Activated B cell treated with CpG ODN at 0.5 μM for 24 hours (primary cell): ENCODE results near the gene PACRGL. TPM values are rescaled to one million over a fixed set of nuclear protein-coding genes. Genes with fewer than 3 reads are reported as not detected.

ENCODE experiments used
- ATAC-seq: fragments of 200-7000 bp; cut with Tn5 transposase; one replicate; pipeline ENCODE4 v1.10.0; 2021; ENCODE audit warnings: low read depth, mild to moderate bottlenecking, moderate library complexity
- CTCF ChIA-PET: fragments of 350-600 bp; sonication (Branson Sonifier 250); formaldehyde crosslinking; loops from one replicate; lab custom pipeline; 2021; ENCODE audit warnings: antibody characterized with exemption; lab: Charles Lee
- POLR2A ChIA-PET: fragments of 350-600 bp; sonication (Branson Sonifier 250); formaldehyde crosslinking; loops from one replicate; lab custom pipeline; 2021; ENCODE audit warnings: antibody characterized with exemption; lab: Charles Lee
- DNase-seq: peaks from one replicate; pipeline ENCODE4 v3.0.0; 2022
- H3K27ac Mint-ChIP-seq: one replicate; pipeline ENCODE4 v1.8.0; 2020; ENCODE audit warnings: mixed read lengths
- H3K27me3 Mint-ChIP-seq: one replicate; pipeline ENCODE4 v1.8.0; 2021; ENCODE audit warnings: mixed read lengths
- H3K36me3 Mint-ChIP-seq: one replicate; pipeline ENCODE4 v1.8.0; 2021; ENCODE audit warnings: low read depth, mixed read lengths
- H3K4me1 Mint-ChIP-seq: one replicate; pipeline ENCODE4 v1.8.0; 2021; ENCODE audit warnings: mixed read lengths
- H3K4me3 Mint-ChIP-seq: one replicate; pipeline ENCODE4 v1.8.0; 2020; ENCODE audit warnings: mild to moderate bottlenecking, mixed read lengths
- H3K9me3 Mint-ChIP-seq: one replicate; pipeline ENCODE4 v1.8.0; 2020; ENCODE audit warnings: mixed read lengths
- intact Hi-C: fragments of 100-400 bp; cut with micrococcal nuclease; formaldehyde crosslinking; loops from one replicate; pipeline ENCODE4 v1.15.1; 2024
- total RNA-seq: library from RNA; stranded (reverse); gene quantifications from 2 replicates; pipeline ENCODE4 v1.2.3, GENCODE V29; 2022
- TF ChIP-seq, protein P1 (sequence below): fragments of 200-600 bp; IDR thresholded peaks from one replicate; pipeline ENCODE4 v1.8.0; 2022; ENCODE audit warnings: antibody characterized with exemption, mild to moderate bottlenecking

Gene PACRGL
- total RNA-seq, 1 donor from 2014 or later, result 13.4 TPM

DNA sequence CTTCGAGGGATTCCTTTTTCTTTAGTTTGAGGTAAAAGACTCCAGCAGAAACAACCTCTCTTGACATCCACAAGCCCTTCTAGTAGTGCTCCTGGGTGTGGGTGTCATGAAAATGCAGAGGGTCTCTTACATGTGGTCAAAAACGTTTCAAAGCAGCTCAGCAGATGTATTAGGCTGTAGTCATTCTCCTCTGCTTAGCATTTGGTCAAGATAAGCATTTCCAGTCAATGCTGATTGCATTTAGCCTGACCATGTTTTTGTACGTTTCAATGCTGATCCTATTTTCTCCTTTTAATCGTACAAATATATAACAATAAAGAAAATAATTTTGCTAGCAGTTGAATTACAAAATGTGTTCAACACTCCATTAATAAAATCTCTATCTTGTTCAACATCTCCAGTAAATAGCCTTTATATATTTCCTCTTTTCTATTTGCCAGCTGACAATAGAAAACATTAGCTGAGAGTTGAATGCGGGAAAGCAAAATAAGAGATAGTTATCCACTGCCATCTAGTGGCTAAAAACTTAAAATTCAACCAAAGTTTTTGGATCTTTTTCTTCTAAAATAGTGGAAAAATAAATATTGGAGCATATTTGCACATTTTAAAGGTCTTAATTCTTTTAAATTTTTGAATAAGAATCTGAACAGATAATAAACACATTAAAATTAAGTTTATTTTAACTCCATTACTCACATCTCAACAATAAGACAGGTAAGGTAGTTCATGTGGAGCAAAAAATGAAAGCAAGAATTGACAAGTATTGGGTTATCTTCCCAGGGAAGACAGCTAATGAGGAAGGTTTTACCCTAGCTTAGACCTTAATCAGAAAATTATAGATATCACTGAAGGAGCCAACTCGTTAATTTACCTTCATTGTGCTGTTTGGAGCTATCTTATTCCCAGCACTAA, 15.2 kb upstream of the PACRGL start:
- TF ChIP-seq, protein P1, sequence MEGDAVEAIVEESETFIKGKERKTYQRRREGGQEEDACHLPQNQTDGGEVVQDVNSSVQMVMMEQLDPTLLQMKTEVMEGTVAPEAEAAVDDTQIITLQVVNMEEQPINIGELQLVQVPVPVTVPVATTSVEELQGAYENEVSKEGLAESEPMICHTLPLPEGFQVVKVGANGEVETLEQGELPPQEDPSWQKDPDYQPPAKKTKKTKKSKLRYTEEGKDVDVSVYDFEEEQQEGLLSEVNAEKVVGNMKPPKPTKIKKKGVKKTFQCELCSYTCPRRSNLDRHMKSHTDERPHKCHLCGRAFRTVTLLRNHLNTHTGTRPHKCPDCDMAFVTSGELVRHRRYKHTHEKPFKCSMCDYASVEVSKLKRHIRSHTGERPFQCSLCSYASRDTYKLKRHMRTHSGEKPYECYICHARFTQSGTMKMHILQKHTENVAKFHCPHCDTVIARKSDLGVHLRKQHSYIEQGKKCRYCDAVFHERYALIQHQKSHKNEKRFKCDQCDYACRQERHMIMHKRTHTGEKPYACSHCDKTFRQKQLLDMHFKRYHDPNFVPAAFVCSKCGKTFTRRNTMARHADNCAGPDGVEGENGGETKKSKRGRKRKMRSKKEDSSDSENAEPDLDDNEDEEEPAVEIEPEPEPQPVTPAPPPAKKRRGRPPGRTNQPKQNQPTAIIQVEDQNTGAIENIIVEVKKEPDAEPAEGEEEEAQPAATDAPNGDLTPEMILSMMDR, result peak; percentile 89
- no peak overlapping the region for H3K4me3 Mint-ChIP-seq
- CTCF ChIA-PET, result interaction anchor here (1.1 to 2.3 kb wide), 6 partner anchors 9 to 1996 kb away, joined by 3 to 9 read pairs (median 5); no protein-coding TSS in a partner anchor
- intact Hi-C loops, result loop anchor here (1.0 kb wide), 3 partner anchors 266 to 1996 kb away; no protein-coding TSS in a partner anchor
- POLR2A ChIA-PET, result no interaction called here
- no peak for ATAC-seq
- H3K36me3 Mint-ChIP-seq, result no peaks in the 10 kb centered on the region
- H3K4me1 Mint-ChIP-seq, result no peaks in the 10 kb centered on the region
- H3K9me3 Mint-ChIP-seq, result no peaks in the 10 kb centered on the region
- no peak overlapping the region for H3K27ac Mint-ChIP-seq
- DNase-seq, result no peak
- peaks cover 7% of the 10 kb centered on the region for H3K27me3 Mint-ChIP-seq

DNA sequence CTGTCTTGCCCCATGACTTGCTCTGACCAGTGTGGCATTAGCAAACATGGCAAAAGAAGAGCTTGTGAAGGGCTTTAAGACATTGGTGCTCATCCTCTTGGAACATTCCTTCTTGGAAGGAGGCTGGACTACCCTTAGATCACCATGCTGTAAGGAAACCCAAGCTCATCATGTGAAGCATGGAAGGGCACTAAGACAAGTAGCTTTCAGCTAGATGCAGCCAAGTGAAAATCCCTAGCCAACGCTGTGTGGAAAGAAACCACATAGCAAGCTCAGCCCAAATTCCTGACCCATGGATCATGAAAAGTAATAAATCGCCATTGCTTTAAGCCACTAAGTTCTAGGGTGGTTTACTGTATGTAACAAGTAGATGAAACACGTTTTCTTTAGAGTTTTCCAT, 12.4 kb upstream of the PACRGL start:
- DNase-seq, result no peak
- Mint-ChIP-seq H3K4me1 (no peaks in the 10 kb centered on the region), H3K4me3 (no peak overlapping the region), H3K9me3 (no peaks in the 10 kb centered on the region), H3K27ac (no peak overlapping the region), H3K36me3 (no peaks in the 10 kb centered on the region), H3K27me3 (peaks cover 7% of the 10 kb centered on the region)
- ATAC-seq, result no peak
- ChIA-PET CTCF (no interaction called here), POLR2A (no interaction called here)
- intact Hi-C loops, result no loop called here
- TF ChIP-seq, protein P1, result no peak

DNA sequence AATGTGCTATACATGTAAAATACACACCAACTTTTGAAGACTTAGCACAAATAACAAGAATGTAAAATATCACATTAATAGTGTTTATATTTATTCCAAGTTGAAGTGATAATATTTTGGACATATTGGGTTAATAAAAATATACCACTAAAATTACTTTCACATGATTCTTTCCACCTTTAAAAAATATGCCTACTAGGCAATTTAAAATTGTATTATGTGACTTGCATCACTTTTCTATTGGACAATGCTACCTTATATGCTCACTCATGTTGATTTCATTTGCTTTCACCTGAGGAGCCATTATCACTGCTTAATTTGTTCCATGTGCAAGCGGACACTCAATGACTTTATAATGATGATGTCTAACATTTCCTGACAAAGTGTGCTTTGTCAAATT, 3.4 kb upstream of the PACRGL start:
- Mint-ChIP-seq H3K4me1 (peaks cover 15% of the 10 kb centered on the region), H3K27me3 (peaks cover 12% of the 10 kb centered on the region), H3K27ac (no peak overlapping the region), H3K4me3 (no peak overlapping the region), H3K36me3 (peaks cover 7% of the 10 kb centered on the region), H3K9me3 (no peaks in the 10 kb centered on the region)
- ChIA-PET POLR2A (no interaction called here), CTCF (no interaction called here)
- no peak for ATAC-seq
- TF ChIP-seq, protein P1, result no peak
- DNase-seq, result no peak
- intact Hi-C loops, result no loop called here

DNA sequence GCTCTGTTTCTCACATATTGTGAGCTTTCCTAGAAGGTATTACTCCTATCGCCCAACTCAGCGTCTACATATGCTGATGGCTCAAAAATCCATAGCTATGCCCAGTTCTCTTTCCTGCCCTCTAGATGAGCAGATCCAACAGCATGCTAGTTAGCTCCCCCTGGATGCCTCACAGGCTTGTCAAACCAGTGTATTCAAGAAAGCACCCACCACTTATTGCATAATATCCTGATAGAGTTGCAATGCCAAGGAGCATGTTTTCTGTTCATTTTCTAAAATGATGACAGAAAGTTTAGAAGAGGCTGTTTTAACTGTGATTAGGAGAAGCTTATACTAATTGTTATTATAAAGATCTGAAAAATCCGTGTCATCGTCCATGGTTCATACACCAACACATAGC, 1.9 kb upstream of the PACRGL start:
- Mint-ChIP-seq H3K27ac (no peak overlapping the region), H3K36me3 (peaks cover 7% of the 10 kb centered on the region), H3K27me3 (peaks cover 12% of the 10 kb centered on the region), H3K4me1 (peaks cover 16% of the 10 kb centered on the region), H3K9me3 (no peaks in the 10 kb centered on the region), H3K4me3 (no peak overlapping the region)
- ChIA-PET CTCF (interaction anchor here (1.1 to 1.7 kb wide), 2 partner anchors 13 to 14 kb away, joined by 3 to 9 read pairs; no protein-coding TSS in a partner anchor), POLR2A (no interaction called here)
- intact Hi-C loops, result no loop called here
- DNase-seq, result no peak
- no peak for ATAC-seq
- TF ChIP-seq, protein P1, result no peak

DNA sequence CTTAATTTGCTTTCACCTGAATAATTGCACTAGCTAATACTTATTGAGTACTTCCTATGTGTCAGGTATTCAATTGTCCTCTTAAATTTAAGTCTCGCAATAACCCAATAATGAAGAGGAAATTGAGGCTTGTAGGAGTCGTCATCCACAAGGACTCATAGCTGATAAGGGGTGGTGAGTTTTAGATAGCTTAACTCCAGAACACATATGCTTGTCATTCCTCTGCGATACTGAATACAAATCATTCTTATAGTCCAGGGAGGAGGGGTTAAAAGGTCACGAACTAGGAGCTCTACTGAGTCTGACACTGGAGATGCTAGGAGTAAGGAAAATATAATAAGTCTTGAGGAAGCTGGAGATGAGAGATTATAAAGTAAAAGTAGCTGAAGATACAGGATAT, 1.4 kb upstream of the PACRGL start:
- no peak overlapping the region for H3K27ac Mint-ChIP-seq

More for the DNA sequence above, 1.4 kb upstream of the PACRGL start:
- Mint-ChIP-seq H3K27me3 (peaks cover 11% of the 10 kb centered on the region), H3K4me3 (no peak overlapping the region), H3K9me3 (no peaks in the 10 kb centered on the region), H3K36me3 (peaks cover 7% of the 10 kb centered on the region), H3K4me1 (peaks cover 16% of the 10 kb centered on the region)
- ChIA-PET POLR2A (no interaction called here), CTCF (interaction anchor here (1.1 to 1.7 kb wide), 2 partner anchors 13 to 15 kb away, joined by 3 to 9 read pairs; no protein-coding TSS in a partner anchor)
- ATAC-seq (no peak), DNase-seq (no peak)
- TF ChIP-seq, protein P1, result no peak
- intact Hi-C loops, result no loop called here
